Measurements from ENCODE around the gene ANKK1. TPM values are rescaled to one million over a fixed set of nuclear protein-coding genes. Genes with fewer than 3 reads are reported as not detected.

Gene ANKK1
- total and polyA plus RNA-seq, 4 donors: 0.16 to 0.57 (median 0.26) TPM; not detected in 1

- no peaks in the 10 kb centered on the region for H3K9me3 ChIP-seq (ENCODE audit: control insufficient read depth, low read length)
- intact Hi-C loops (cut with DNase I): loop anchor here in 1 of 2 donors (10.0 kb wide), 1 partner anchor 161 kb away; no protein-coding TSS in a partner anchor
- no peaks in the 10 kb centered on the region for H3K4me1 ChIP-seq (ENCODE audit: control insufficient read depth in 1 of 2, insufficient read depth in 2 of 2, low read length in 2 of 2)
- no peaks in the 10 kb centered on the region for H3K27me3 ChIP-seq (ENCODE audit: control insufficient read depth in 1 of 2, insufficient read depth in 2 of 2, low read length in 1 of 2)
- no peaks in the 10 kb centered on the region for H3K36me3 ChIP-seq (ENCODE audit: control insufficient read depth in 1 of 2, insufficient read depth in 2 of 2, low read length in 1 of 2)
- no peak overlapping the region for H3K4me3 ChIP-seq (ENCODE audit: low read length in 2 of 2)
- DNase-seq (no peak), ATAC-seq (ENCODE audit: low FRiP score) (no peak)
- 33 to 43% methylated on average over 3 of the region's 3 CpGs for WGBS, 2 donors
- H3K27ac ChIP-seq (ENCODE audit: low read depth in 1 of 2, low read length in 2 of 2): no peak overlapping the region
These were observed 14.3 kb upstream of the ANKK1 start for GRCh38 chr11:113373306-113373705.

GRCh38 chr11:113373981-113374560 is 13.5 kb upstream of the ANKK1 start:
- Histone ChIP-seq H3K27ac (ENCODE audit: low read depth in 1 of 2, low read length in 2 of 2) (no peak overlapping the region), H3K36me3 (ENCODE audit: control insufficient read depth in 1 of 2, insufficient read depth in 2 of 2, low read length in 1 of 2) (no peaks in the 10 kb centered on the region), H3K4me3 (ENCODE audit: low read length in 2 of 2) (no peak overlapping the region), H3K27me3 (ENCODE audit: control insufficient read depth in 1 of 2, insufficient read depth in 2 of 2, low read length in 1 of 2) (no peaks in the 10 kb centered on the region), H3K4me1 (ENCODE audit: control insufficient read depth in 1 of 2, insufficient read depth in 2 of 2, low read length in 2 of 2) (no peaks in the 10 kb centered on the region), H3K9me3 (ENCODE audit: control insufficient read depth, low read length) (no peaks in the 10 kb centered on the region)
- DNase-seq (no peak), ATAC-seq (ENCODE audit: low FRiP score) (no peak)
- 87 to 90% methylated on average over 10 of the region's 10 CpGs for WGBS, 2 donors
- intact Hi-C loops (cut with DNase I): loop anchor here in 1 of 2 donors (10.0 kb wide), 1 partner anchor 161 kb away; no protein-coding TSS in a partner anchor

GRCh38 chr11:113375402-113375801 is 12.2 kb upstream of the ANKK1 start:
- DNase-seq (no peak), ATAC-seq (ENCODE audit: low FRiP score) (no peak)
- intact Hi-C loops (cut with DNase I): loop anchor here in 1 of 2 donors (10.0 kb wide), 1 partner anchor 159 kb away; no protein-coding TSS in a partner anchor
- H3K4me3 ChIP-seq (ENCODE audit: low read length in 2 of 2): no peak overlapping the region
- H3K4me1 ChIP-seq (ENCODE audit: control insufficient read depth in 1 of 2, insufficient read depth in 2 of 2, low read length in 2 of 2): no peaks in the 10 kb centered on the region
- H3K27me3 ChIP-seq (ENCODE audit: control insufficient read depth in 1 of 2, insufficient read depth in 2 of 2, low read length in 1 of 2): no peaks in the 10 kb centered on the region
- H3K27ac ChIP-seq (ENCODE audit: low read depth in 1 of 2, low read length in 2 of 2): no peak overlapping the region
- H3K9me3 ChIP-seq (ENCODE audit: control insufficient read depth, low read length): no peaks in the 10 kb centered on the region
- 92 to 93% methylated on average over 5 of the region's 5 CpGs for WGBS, 2 donors
- H3K36me3 ChIP-seq (ENCODE audit: control insufficient read depth in 1 of 2, insufficient read depth in 2 of 2, low read length in 1 of 2): no peaks in the 10 kb centered on the region

GRCh38 chr11:113376156-113376555 is 11.4 kb upstream of the ANKK1 start:
- 10 to 12% methylated on average over 3 of the region's 3 CpGs for WGBS, 2 donors
- Histone ChIP-seq H3K36me3 (ENCODE audit: control insufficient read depth in 1 of 2, insufficient read depth in 2 of 2, low read length in 1 of 2) (no peaks in the 10 kb centered on the region), H3K4me3 (ENCODE audit: low read length in 2 of 2) (no peak overlapping the region), H3K27me3 (ENCODE audit: control insufficient read depth in 1 of 2, insufficient read depth in 2 of 2, low read length in 1 of 2) (no peaks in the 10 kb centered on the region), H3K9me3 (ENCODE audit: control insufficient read depth, low read length) (no peaks in the 10 kb centered on the region), H3K4me1 (ENCODE audit: control insufficient read depth in 1 of 2, insufficient read depth in 2 of 2, low read length in 2 of 2) (no peaks in the 10 kb centered on the region), H3K27ac (ENCODE audit: low read depth in 1 of 2, low read length in 2 of 2) (no peak overlapping the region)
- ATAC-seq (ENCODE audit: low FRiP score) (no peak), DNase-seq (no peak)
- intact Hi-C loops (cut with DNase I): loop anchor here in 1 of 2 donors (10.0 kb wide), 1 partner anchor 159 kb away; no protein-coding TSS in a partner anchor

- intact Hi-C loops (cut with DNase I): loop anchor here in 1 of 2 donors (10.0 kb wide), 1 partner anchor 157 kb away; no protein-coding TSS in a partner anchor
- Histone ChIP-seq H3K4me3 (ENCODE audit: low read length in 2 of 2) (no peak overlapping the region), H3K4me1 (ENCODE audit: control insufficient read depth in 1 of 2, insufficient read depth in 2 of 2, low read length in 2 of 2) (no peaks in the 10 kb centered on the region), H3K27ac (ENCODE audit: low read depth in 1 of 2, low read length in 2 of 2) (no peak overlapping the region), H3K36me3 (ENCODE audit: control insufficient read depth in 1 of 2, insufficient read depth in 2 of 2, low read length in 1 of 2) (no peaks in the 10 kb centered on the region), H3K27me3 (ENCODE audit: control insufficient read depth in 1 of 2, insufficient read depth in 2 of 2, low read length in 1 of 2) (no peaks in the 10 kb centered on the region), H3K9me3 (ENCODE audit: control insufficient read depth, low read length) (no peaks in the 10 kb centered on the region)
- no peak for ATAC-seq (ENCODE audit: low FRiP score)
- DNase-seq: no peak
- 51 to 52% methylated on average over 7 of the region's 7 CpGs for WGBS, 2 donors
These were observed 9.7 kb upstream of the ANKK1 start for GRCh38 chr11:113377681-113378412.

GRCh38 chr11:113378692-113379091 is 8.9 kb upstream of the ANKK1 start:
- no peaks in the 10 kb centered on the region for H3K27me3 ChIP-seq (ENCODE audit: control insufficient read depth in 1 of 2, insufficient read depth in 2 of 2, low read length in 1 of 2)
- no peaks in the 10 kb centered on the region for H3K9me3 ChIP-seq (ENCODE audit: control insufficient read depth, low read length)
- no peaks in the 10 kb centered on the region for H3K4me1 ChIP-seq (ENCODE audit: control insufficient read depth in 1 of 2, insufficient read depth in 2 of 2, low read length in 2 of 2)
- no peaks in the 10 kb centered on the region for H3K36me3 ChIP-seq (ENCODE audit: control insufficient read depth in 1 of 2, insufficient read depth in 2 of 2, low read length in 1 of 2)
- intact Hi-C loops (cut with DNase I): loop anchor here in 1 of 2 donors (10.0 kb wide), 1 partner anchor 156 kb away; no protein-coding TSS in a partner anchor
- H3K4me3 ChIP-seq (ENCODE audit: low read length in 2 of 2): no peak overlapping the region
- ATAC-seq (ENCODE audit: low FRiP score) (no peak), DNase-seq (no peak)
- H3K27ac ChIP-seq (ENCODE audit: low read depth in 1 of 2, low read length in 2 of 2): no peak overlapping the region
- 63 to 70% methylated on average over 1 of the region's 1 CpG for WGBS, 2 donors

GRCh38 chr11:113382121-113382520 is 5.5 kb upstream of the ANKK1 start:
- Histone ChIP-seq H3K4me1 (ENCODE audit: control insufficient read depth in 1 of 2, insufficient read depth in 2 of 2, low read length in 2 of 2) (no peaks in the 10 kb centered on the region), H3K27ac (ENCODE audit: low read depth in 1 of 2, low read length in 2 of 2) (no peak overlapping the region), H3K36me3 (ENCODE audit: control insufficient read depth in 1 of 2, insufficient read depth in 2 of 2, low read length in 1 of 2) (no peaks in the 10 kb centered on the region), H3K27me3 (ENCODE audit: control insufficient read depth in 1 of 2, insufficient read depth in 2 of 2, low read length in 1 of 2) (no peaks in the 10 kb centered on the region), H3K9me3 (ENCODE audit: control insufficient read depth, low read length) (no peaks in the 10 kb centered on the region), H3K4me3 (ENCODE audit: low read length in 2 of 2) (no peak overlapping the region)
- intact Hi-C loops (cut with DNase I): no loop called here
- ATAC-seq (ENCODE audit: low FRiP score) (no peak), DNase-seq (no peak)

- Histone ChIP-seq H3K4me1 (ENCODE audit: control insufficient read depth in 1 of 2, insufficient read depth in 2 of 2, low read length in 2 of 2) (no peaks in the 10 kb centered on the region), H3K27ac (ENCODE audit: low read depth in 1 of 2, low read length in 2 of 2) (no peak overlapping the region), H3K27me3 (ENCODE audit: control insufficient read depth in 1 of 2, insufficient read depth in 2 of 2, low read length in 1 of 2) (no peaks in the 10 kb centered on the region), H3K36me3 (ENCODE audit: control insufficient read depth in 1 of 2, insufficient read depth in 2 of 2, low read length in 1 of 2) (no peaks in the 10 kb centered on the region), H3K9me3 (ENCODE audit: control insufficient read depth, low read length) (no peaks in the 10 kb centered on the region), H3K4me3 (ENCODE audit: low read length in 2 of 2) (no peak overlapping the region)
- ATAC-seq (ENCODE audit: low FRiP score): no peak
- DNase-seq: no peak
- intact Hi-C loops (cut with DNase I): no loop called here
- 61 to 70% methylated on average over 3 of the region's 3 CpGs for WGBS, 2 donors
These were observed 3.0 kb upstream of the ANKK1 start for GRCh38 chr11:113384551-113384950.

GRCh38 chr11:113385749-113386148 is 1.8 kb upstream of the ANKK1 start:
- Histone ChIP-seq H3K4me1 (ENCODE audit: control insufficient read depth in 1 of 2, insufficient read depth in 2 of 2, low read length in 2 of 2) (no peaks in the 10 kb centered on the region), H3K27ac (ENCODE audit: low read depth in 1 of 2, low read length in 2 of 2) (no peak overlapping the region), H3K9me3 (ENCODE audit: control insufficient read depth, low read length) (no peaks in the 10 kb centered on the region), H3K36me3 (ENCODE audit: control insufficient read depth in 1 of 2, insufficient read depth in 2 of 2, low read length in 1 of 2) (no peaks in the 10 kb centered on the region), H3K4me3 (ENCODE audit: low read length in 2 of 2) (no peak overlapping the region), H3K27me3 (ENCODE audit: control insufficient read depth in 1 of 2, insufficient read depth in 2 of 2, low read length in 1 of 2) (no peaks in the 10 kb centered on the region)
- no peak for ATAC-seq (ENCODE audit: low FRiP score)
- no peak for DNase-seq
- intact Hi-C loops (cut with DNase I): no loop called here
- WGBS, 2 donors: 95 to 97% methylated on average over 3 of the region's 3 CpGs

Measured in aorta (tissue), 5 donors.